Gastroesophageal sphincter (tissue), 4 donors: Measurements from ENCODE around the gene TTYH3. TPM values are rescaled to one million over a fixed set of nuclear protein-coding genes. Genes with fewer than 3 reads are reported as not detected.
A peak's percentile ranks its signal among the peaks of the same experiment; 100 is the strongest.

Source experiments
- ATAC-seq: fragments of 150-250 bp; one replicate; pipeline ENCODE4 v1.9.1; 2016; ENCODE audit warnings: mild to moderate bottlenecking, moderate library complexity
- H3K27ac ChIP-seq, 4 donors: fragments of 200-600 bp; sonication (generic) in 3 of 4; 1 replicate in 3 of 4; 2 replicates in 1 of 4; pipeline ENCODE4 v1.5.1; 2016 to 2019
- H3K27me3 ChIP-seq: fragments of 200-600 bp; sonication (generic); one replicate; pipeline ENCODE4 v1.5.1; 2019
- H3K36me3 ChIP-seq, 2 donors: fragments of 200-600 bp; sonication (generic); one replicate each; pipeline ENCODE4 v1.5.1; 2019; ENCODE audit warnings: control low read depth in 1 of 2
- H3K4me1 ChIP-seq, 3 donors: fragments of 200-600 bp; sonication (generic); 1 replicate in 2 of 3; 2 replicates in 1 of 3; pipeline ENCODE4 v1.5.1; 2016 to 2019; ENCODE audit warnings: control low read depth in 2 of 3
- H3K4me3 ChIP-seq, 2 donors: fragments of 200-600 bp; sonication (generic); one replicate each; pipeline ENCODE4 v1.5.1; 2019; ENCODE audit warnings: mild to moderate bottlenecking in 1 of 2, moderate library complexity in 1 of 2
- H3K9me3 ChIP-seq, 3 donors: fragments of 200-600 bp; sonication (generic); one replicate each; pipeline ENCODE4 v1.5.1; 2017 to 2019; ENCODE audit warnings: control low read depth in 2 of 3
- EP300 ChIP-seq: sonication (generic); formaldehyde crosslinking; IDR thresholded peaks from one replicate; pipeline ENCODE4 v1.6.1; 2017; ENCODE audit warnings: antibody characterized with exemption, mild to moderate bottlenecking
- POLR2A ChIP-seq, 2 donors: fragments of 450-650 bp; IDR thresholded peaks; one replicate each; pipeline ENCODE4 v1.6.1; 2017; ENCODE audit warnings: antibody characterized with exemption in 2 of 2, mild to moderate bottlenecking in 2 of 2, moderate library complexity in 1 of 2
- POLR2AphosphoS5 ChIP-seq: sonication (generic); formaldehyde crosslinking; IDR thresholded peaks from one replicate; pipeline ENCODE4 v1.6.1; 2017; ENCODE audit warnings: antibody characterized with exemption
- WGBS, 2 donors: methylation state at CpG; one replicate each; pipeline ENCODE4 v1.1.5; 2018; ENCODE audit warnings: low coverage in 1 of 2; 5-methylcytosine and 5-hydroxymethylcytosine counted together
- total RNA-seq, 4 donors: library from RNA; depleted of rRNA; stranded (reverse); fragments of >200 nt; gene quantifications; one replicate each; pipeline ENCODE4 v1.1.0, GENCODE V29; 2016
- TF ChIP-seq, protein P1 (sequence below), 4 experiments: fragments of 200-600 bp in 2 of 4; fragments of 450-650 bp in 2 of 4; sonication (generic) in 1 of 4; IDR thresholded peaks; one replicate each; pipeline ENCODE4 v1.5.1; 2017 to 2019; ENCODE audit warnings: antibody characterized with exemption in 4 of 4, mild to moderate bottlenecking in 2 of 4, moderate library complexity in 2 of 4

The TTYH3 gene
- total RNA-seq, 4 donors from 2014 or later = 11.2 to 29.8 (median 16.9) TPM

DNA sequence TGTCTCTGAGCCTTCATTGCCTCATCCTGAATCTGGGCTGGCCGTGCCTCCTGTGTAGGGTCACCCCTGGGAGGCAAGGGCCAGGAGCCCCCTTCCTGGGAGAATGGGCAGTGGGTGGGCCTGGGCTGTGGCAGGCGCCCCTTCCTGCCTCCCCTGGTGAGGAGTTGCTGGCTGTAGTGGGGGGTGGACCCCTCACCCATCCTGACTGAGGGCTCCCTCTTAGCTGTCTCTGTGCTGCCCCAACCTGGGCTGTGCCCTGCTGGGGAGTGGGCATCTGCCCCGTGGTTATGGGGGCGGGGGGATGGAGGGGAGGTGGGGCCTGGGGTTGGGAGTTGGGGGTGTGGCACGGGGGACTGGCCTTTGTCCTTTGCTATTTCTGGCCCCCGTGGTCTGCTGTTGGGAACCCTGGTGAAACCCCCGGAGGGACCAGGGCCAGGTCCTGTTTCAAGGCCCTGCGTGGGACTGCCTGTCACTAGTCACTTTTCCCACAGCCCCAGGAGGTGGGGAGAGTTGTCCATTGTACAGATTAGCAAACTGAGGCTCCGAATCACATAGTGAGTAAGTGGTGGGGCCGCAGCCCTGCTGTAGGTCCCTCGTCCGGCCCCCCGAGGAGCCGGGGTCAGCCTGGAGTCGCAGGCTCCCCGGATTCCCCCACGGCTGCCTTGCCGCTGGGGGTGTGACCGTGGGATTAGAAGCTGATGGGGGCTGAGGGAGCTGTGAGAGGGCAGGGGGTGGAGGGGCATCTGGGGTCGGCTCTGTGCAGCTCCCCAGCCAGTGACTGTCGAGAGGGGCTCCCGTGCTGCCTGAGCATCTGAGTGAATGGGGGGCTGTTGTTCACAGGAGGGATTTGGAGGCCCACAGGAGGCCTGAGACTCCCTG lies 2.7 kb downstream of the TTYH3 start:
- Histone ChIP-seq H3K27me3 (no peaks in the 10 kb centered on the region), H3K27ac (peak overlapping the region in 3 of 4 donors; percentile 81 to 87 (median 84)), H3K4me3 (peak overlapping the region in 1 of 2 donors; percentile 91), H3K9me3 (no peaks in the 10 kb centered on the region), H3K4me1 (peaks cover 0 to 83% (median 31%) of the 10 kb centered on the region in 3 donors), H3K36me3 (no peaks in the 10 kb centered on the region)
- no CpG with 5 or more reads among the region's 22 CpGs for WGBS, 2 donors
- TF ChIP-seq EP300 = no peak
- TF ChIP-seq POLR2A (IDR thresholded peaks at IDR 0.05) = no peak
- no peak for TF ChIP-seq POLR2AphosphoS5
- TF ChIP-seq, protein P1, sequence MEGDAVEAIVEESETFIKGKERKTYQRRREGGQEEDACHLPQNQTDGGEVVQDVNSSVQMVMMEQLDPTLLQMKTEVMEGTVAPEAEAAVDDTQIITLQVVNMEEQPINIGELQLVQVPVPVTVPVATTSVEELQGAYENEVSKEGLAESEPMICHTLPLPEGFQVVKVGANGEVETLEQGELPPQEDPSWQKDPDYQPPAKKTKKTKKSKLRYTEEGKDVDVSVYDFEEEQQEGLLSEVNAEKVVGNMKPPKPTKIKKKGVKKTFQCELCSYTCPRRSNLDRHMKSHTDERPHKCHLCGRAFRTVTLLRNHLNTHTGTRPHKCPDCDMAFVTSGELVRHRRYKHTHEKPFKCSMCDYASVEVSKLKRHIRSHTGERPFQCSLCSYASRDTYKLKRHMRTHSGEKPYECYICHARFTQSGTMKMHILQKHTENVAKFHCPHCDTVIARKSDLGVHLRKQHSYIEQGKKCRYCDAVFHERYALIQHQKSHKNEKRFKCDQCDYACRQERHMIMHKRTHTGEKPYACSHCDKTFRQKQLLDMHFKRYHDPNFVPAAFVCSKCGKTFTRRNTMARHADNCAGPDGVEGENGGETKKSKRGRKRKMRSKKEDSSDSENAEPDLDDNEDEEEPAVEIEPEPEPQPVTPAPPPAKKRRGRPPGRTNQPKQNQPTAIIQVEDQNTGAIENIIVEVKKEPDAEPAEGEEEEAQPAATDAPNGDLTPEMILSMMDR (IDR thresholded peaks at IDR 0.05) = no peak
- ATAC-seq = no peak

DNA sequence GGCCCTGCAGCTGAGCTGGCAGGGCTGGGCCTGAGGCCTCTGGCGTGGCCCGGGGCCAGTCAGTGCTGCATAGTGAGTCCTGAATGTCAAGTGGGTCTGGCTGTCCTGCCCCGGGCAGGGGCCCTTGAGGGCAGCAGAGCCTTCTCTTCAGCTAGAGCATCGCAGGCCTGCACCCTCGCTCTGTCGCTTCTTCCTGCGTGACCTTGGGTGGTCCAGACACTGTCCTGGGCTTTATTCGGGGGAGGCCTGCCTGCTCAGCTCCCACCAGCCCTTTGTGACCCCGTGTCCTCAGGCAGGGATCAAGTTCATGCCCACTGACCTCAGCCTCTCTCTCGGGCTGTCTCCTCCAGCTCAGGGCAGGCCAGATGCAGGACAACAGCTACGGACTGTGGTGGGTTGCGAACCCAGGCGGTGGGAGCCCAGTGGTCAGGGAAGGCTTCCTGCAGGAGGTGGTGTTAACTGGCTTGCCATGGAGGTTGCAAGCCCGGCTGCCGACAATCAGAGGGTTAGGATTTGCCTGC lies 3.4 kb downstream of the TTYH3 start:
- no peaks in the 10 kb centered on the region for H3K36me3 ChIP-seq
- no CpG with 5 or more reads among the region's 15 CpGs for WGBS, 2 donors
- H3K27me3 ChIP-seq = no peaks in the 10 kb centered on the region
- H3K4me1 ChIP-seq = peaks cover 0 to 90% (median 31%) of the 10 kb centered on the region in 3 donors
- ATAC-seq = no peak
- peak overlapping the region in 1 of 4 donors; percentile 87 for H3K27ac ChIP-seq
- H3K9me3 ChIP-seq = no peaks in the 10 kb centered on the region
- no peak overlapping the region for H3K4me3 ChIP-seq
- TF ChIP-seq POLR2AphosphoS5 (no peak), POLR2A (IDR thresholded peaks at IDR 0.05) (no peak), EP300 (no peak)
- TF ChIP-seq, protein P1 (IDR thresholded peaks at IDR 0.05) = no peak

DNA sequence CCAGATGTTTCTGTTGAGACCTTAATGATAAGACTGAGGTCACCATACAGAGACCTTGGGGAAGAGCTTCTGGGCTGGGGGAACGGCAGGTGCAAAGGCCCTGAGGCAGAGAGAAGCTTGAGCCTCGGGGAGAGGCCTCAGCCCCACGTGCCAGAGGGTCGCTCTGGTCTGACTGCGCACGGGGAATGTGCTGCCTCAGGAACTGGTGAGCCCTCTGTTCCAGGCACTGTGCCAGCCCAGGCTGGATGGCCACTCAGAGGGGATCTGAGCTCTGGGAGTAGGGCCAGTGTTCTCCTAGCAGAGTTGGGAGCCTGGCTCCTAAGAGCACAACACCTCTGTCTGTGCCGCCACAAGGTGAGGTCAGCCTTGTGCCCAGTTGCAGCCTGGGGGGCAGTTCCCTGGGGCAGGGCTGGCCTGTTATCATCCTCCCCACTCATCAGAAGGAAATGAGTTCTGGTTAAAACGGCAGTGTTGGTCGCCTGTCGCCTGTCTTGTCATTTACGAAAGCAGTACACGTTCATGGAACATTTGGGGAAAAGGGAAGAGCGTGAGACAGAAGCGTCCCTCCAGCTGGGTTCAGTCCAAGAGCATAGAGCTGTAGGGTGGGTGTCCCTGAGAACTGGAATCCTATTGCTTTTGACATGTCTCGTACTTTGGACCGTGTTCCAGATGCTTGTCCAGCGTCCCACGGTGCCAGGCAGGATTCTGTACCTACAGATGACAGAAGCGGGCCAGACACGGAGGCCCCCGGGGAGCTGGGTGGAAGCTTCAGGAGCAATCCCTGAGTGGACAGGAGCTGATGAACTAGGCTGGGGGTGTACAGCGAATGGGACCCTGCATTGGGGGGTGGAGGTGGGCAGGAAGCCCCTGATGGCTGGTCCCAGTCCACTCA lies 4.3 kb downstream of the TTYH3 start:
- no peaks in the 10 kb centered on the region for H3K27me3 ChIP-seq
- ATAC-seq = no peak
- H3K4me3 ChIP-seq = no peak overlapping the region
- H3K27ac ChIP-seq = peak overlapping the region in 2 of 4 donors; percentile 35 to 86
- TF ChIP-seq, protein P1 (IDR thresholded peaks at IDR 0.05) = no peak
- TF ChIP-seq POLR2AphosphoS5 (no peak), EP300 (no peak), POLR2A (IDR thresholded peaks at IDR 0.05) (no peak)
- peaks cover 0 to 94% (median 35%) of the 10 kb centered on the region in 3 donors for H3K4me1 ChIP-seq
- no peaks in the 10 kb centered on the region for H3K9me3 ChIP-seq
- WGBS, 2 donors = 81 to 87% methylated on average over 3 to 10 of the region's 22 CpGs
- H3K36me3 ChIP-seq = no peaks in the 10 kb centered on the region

DNA sequence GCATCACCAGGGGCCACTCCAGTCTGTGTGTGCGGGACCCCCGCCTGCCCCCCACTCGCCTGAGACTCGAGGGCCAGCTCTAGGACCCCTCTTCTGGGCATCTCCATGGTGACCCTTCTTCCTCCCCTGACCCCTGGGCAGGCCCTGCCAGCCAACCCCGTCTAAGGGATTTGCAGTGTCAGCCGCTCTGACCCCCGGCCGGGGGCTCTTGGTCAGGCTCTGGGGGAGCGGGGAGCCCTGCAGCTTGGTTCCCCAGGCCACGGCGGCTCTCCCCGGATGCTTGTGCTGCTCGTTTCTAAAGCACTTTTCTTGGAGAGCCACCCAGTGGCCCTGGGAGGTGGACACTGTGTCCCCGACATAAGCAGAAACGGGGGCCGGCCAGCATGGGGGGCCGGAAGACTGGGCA lies 5.3 kb downstream of the TTYH3 start:
- WGBS, 2 donors = 76% methylated on average over 5 of the region's 17 CpGs; no CpG with 5 or more reads in 1 of the 2 donors
- Histone ChIP-seq H3K4me3 (no peak overlapping the region), H3K27ac (peak overlapping the region in 3 of 4 donors; percentile 14 to 86 (median 54)), H3K4me1 (peaks cover 0 to 100% (median 41%) of the 10 kb centered on the region in 3 donors), H3K27me3 (no peaks in the 10 kb centered on the region), H3K36me3 (no peaks in the 10 kb centered on the region), H3K9me3 (no peaks in the 10 kb centered on the region)
- ATAC-seq = no peak
- TF ChIP-seq POLR2AphosphoS5 (no peak), POLR2A (IDR thresholded peaks at IDR 0.05) (no peak), EP300 (no peak)
- TF ChIP-seq, protein P1 (IDR thresholded peaks at IDR 0.05) = no peak
